GM21825 (cell line): ENCODE data around the gene CHMP3.

Experiments used
- ATAC-seq: cut with Tn5 transposase; IDR thresholded peaks from one replicate; pipeline ENCODE4 v1.9.1; 2021; ENCODE audit warnings: mild to moderate bottlenecking, moderate library complexity; ENCODE audit not compliant: unreplicated experiment

CHMP3 gene

DNA sequence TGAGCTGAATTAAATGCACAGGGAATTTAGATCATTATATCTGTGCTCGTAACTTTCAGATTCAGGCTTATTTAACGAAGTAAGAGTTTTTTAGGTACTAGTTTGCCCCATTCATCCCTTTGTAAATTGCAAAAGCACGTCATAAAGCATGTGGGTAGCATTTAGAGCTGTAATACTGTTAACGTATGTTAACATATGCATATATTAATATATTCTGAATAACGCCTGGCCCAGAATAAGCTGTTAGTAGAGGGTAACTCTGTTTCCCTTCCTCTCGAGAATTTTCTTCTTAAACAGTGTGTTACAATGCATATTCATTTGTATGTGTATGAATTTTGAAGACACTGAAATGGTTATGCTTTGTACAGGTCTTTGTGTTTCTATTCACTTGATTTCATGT, 91.6 kb downstream of the CHMP3 start:
- ATAC-seq = no peak

GRCh38 chr2:86470890-86471289, 92.4 kb downstream of the CHMP3 start:
- no peak for ATAC-seq

- ATAC-seq = no peak
Observed at GRCh38 chr2:86468162-86469033, 94.8 kb downstream of the CHMP3 start.

- no peak for ATAC-seq
Observed at GRCh38 chr2:86466306-86466705, 96.9 kb downstream of the CHMP3 start.

GRCh38 chr2:86464652-86465051, 98.6 kb downstream of the CHMP3 start:
- no peak for ATAC-seq

- no peak for ATAC-seq
Observed at GRCh38 chr2:86461042-86461743, 102.0 kb downstream of the CHMP3 start.

GRCh38 chr2:86455181-86455580, 108.1 kb downstream of the CHMP3 start:
- no peak for ATAC-seq

DNA sequence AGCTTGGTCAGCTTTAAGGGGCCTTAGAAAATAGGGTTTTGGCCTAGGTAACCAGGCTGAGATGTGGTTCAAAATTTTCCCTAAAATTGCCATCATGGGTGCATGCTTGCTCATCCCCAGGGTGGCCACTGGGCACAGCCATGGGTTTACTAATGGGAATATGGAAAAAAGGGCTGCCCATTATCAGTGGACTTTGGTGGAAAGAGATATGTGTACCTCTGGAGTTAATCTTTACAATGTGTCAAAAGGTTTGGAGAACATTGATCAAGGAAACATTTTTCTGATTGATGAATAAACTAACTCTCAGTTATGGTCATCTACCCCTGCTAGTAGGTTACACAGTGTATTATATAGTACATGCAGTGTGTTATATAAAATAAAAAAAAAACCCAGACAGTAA, 109.0 kb downstream of the CHMP3 start:
- no peak for ATAC-seq

- ATAC-seq = no peak
Observed at GRCh38 chr2:86453836-86454235, 109.4 kb downstream of the CHMP3 start.
